GM12891 (cell line): ENCODE measurements around the gene TTC28.

Experiments
- POLR2A ChIP-seq: IDR thresholded peaks from 2 replicates; pipeline ENCODE4 v1.6.1; 2011; ENCODE audit warnings: low read depth, low read length, control low read depth
- POLR2AphosphoS5 ChIP-seq: IDR thresholded peaks from 2 replicates; pipeline ENCODE4 v1.6.1; 2011; ENCODE audit warnings: low read depth, low read length, control low read depth
- POU2F2 ChIP-seq: IDR thresholded peaks from 2 replicates; pipeline ENCODE4 v1.6.1; 2011; ENCODE audit warnings: low read depth, mild to moderate bottlenecking, control low read depth, low read length, moderate library complexity
- SPI1 ChIP-seq: IDR thresholded peaks from 2 replicates; pipeline ENCODE4 v1.6.1; 2011; ENCODE audit warnings: low read depth, low read length, control low read depth
- TAF1 ChIP-seq: IDR thresholded peaks from 2 replicates; pipeline ENCODE4 v1.6.1; 2011; ENCODE audit warnings: low read depth, low read length, control low read depth

- no peak for TF ChIP-seq POLR2A
- no peak for TF ChIP-seq POU2F2
- no peak for TF ChIP-seq TAF1
- TF ChIP-seq POLR2AphosphoS5, result no peak
- no peak for TF ChIP-seq SPI1
These were observed 195.0 kb downstream of the TTC28 start for GRCh38 chr22:28484662-28485061.
